ENCODE results near the gene FGFR3. TPM values are rescaled to one million over a fixed set of nuclear protein-coding genes. Genes with fewer than 3 reads are reported as not detected.

FGFR3 gene
- total and polyA plus RNA-seq, 7 donors = 0.16 to 14.0 (median 0.83) TPM

DNA sequence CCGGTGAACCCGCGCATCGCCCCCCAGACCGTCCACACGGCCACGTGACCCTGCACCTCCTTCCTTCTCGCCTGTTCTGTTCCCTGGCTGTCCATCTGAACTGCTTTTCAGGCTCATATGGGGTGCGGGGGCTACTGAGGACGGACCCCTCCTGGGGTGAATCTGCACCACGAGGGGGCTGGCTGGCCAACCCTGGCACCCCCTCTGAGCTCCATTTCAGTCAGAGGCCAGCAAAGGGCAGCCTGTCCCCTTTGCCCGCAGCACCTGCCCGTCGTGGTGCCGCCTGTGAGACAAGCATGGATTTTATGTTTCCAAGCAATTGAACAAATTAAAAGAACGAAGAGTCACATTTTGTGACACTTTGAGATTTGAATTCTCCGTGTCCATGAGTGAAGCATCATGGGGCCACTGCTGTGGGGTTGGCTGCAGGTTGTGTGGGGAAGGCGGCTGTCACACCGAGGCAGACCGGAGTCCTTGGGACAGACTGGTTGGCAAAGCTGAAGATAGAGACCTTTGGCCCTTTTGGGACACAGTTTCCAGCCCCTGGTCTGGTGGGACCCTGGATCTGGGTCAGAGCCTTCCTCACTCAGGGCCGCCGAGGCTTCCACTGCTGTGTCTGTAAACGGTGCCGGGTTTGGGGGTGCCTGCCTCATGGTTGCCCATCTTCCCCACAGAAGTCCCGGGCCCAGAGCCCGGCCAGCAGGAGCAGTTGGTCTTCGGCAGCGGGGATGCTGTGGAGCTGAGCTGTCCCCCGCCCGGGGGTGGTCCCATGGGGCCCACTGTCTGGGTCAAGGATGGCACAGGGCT, 5.7 kb downstream of the FGFR3 start:
- TF ChIP-seq POLR2AphosphoS5 (IDR thresholded peaks at IDR 0.05) (no peak), EP300 (IDR thresholded peaks at IDR 0.05) (no peak), POLR2A (IDR thresholded peaks at IDR 0.05) (no peak)
- TF ChIP-seq, protein P1, sequence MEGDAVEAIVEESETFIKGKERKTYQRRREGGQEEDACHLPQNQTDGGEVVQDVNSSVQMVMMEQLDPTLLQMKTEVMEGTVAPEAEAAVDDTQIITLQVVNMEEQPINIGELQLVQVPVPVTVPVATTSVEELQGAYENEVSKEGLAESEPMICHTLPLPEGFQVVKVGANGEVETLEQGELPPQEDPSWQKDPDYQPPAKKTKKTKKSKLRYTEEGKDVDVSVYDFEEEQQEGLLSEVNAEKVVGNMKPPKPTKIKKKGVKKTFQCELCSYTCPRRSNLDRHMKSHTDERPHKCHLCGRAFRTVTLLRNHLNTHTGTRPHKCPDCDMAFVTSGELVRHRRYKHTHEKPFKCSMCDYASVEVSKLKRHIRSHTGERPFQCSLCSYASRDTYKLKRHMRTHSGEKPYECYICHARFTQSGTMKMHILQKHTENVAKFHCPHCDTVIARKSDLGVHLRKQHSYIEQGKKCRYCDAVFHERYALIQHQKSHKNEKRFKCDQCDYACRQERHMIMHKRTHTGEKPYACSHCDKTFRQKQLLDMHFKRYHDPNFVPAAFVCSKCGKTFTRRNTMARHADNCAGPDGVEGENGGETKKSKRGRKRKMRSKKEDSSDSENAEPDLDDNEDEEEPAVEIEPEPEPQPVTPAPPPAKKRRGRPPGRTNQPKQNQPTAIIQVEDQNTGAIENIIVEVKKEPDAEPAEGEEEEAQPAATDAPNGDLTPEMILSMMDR (IDR thresholded peaks at IDR 0.05) = no peak
- Histone ChIP-seq H3K4me1 (peaks cover 0 to 21% (median 18%) of the 10 kb centered on the region in 4 donors), H3K27me3 (peaks cover 33 to 71% (median 61%) of the 10 kb centered on the region in 3 donors), H3K27ac (no peak overlapping the region), H3K36me3 (no peaks in the 10 kb centered on the region), H3K4me3 (no peak overlapping the region), H3K9me3 (no peaks in the 10 kb centered on the region)
- no peak for DNase-seq
- intact Hi-C loops (cut with DNase I) = no loop called here
- WGBS, 2 donors = 90 to 91% methylated on average over 30 of the region's 30 CpGs

DNA sequence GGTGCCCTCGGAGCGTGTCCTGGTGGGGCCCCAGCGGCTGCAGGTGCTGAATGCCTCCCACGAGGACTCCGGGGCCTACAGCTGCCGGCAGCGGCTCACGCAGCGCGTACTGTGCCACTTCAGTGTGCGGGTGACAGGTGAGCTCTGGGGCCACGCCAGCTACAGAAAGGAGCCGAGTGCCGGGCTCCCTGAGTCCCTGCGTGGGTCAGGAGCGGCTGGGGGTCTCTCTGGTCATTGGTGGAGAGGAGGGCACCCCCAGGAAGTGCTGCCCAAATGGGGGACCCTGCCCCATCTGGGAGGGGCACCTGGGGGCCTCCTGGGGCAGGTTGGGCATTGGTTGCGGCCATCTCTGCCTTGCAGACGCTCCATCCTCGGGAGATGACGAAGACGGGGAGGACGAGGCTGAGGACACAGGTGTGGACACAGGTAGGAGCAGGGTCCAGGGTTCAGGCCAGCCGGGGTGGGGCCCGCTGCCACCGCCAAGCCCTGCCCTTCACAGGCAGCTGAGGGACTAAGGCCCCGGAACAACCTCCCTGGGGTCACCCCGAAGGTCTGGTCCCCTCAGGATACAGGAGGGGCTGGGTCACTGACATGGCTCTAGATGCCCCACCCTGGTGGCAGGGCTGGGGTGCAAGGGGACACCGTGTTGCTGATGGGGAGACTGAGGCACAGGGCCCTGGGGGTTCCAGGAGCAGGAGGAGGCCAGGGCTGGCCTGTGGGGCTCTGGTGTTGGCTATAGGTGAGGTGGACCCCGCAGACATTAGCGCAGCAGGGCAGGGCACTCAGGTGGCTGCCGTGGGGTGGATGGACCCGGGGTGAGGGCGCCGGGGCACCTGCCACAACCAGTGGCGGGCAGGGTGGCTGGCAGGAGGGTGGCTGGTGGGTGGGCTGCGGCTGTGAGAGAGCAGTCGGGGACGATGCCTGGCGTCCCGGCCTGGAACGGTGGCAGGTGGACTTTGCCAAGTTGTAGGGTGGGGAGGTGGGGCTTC, 6.6 kb downstream of the FGFR3 start:
- no peak overlapping the region for H3K27ac ChIP-seq
- no peak for DNase-seq
- no peaks in the 10 kb centered on the region for H3K36me3 ChIP-seq
- intact Hi-C loops (cut with DNase I) = no loop called here
- 68 to 89% methylated on average over 41 of the region's 41 CpGs for WGBS, 2 donors
- H3K4me1 ChIP-seq = peaks cover 0 to 12% (median 9%) of the 10 kb centered on the region in 4 donors
- peaks cover 25 to 62% (median 52%) of the 10 kb centered on the region in 3 donors for H3K27me3 ChIP-seq
- no peaks in the 10 kb centered on the region for H3K9me3 ChIP-seq
- TF ChIP-seq, protein P1 (IDR thresholded peaks at IDR 0.05) = no peak
- TF ChIP-seq EP300 (IDR thresholded peaks at IDR 0.05) (no peak), POLR2A (IDR thresholded peaks at IDR 0.05) (no peak), POLR2AphosphoS5 (IDR thresholded peaks at IDR 0.05) (no peak)
- no peak overlapping the region for H3K4me3 ChIP-seq

DNA sequence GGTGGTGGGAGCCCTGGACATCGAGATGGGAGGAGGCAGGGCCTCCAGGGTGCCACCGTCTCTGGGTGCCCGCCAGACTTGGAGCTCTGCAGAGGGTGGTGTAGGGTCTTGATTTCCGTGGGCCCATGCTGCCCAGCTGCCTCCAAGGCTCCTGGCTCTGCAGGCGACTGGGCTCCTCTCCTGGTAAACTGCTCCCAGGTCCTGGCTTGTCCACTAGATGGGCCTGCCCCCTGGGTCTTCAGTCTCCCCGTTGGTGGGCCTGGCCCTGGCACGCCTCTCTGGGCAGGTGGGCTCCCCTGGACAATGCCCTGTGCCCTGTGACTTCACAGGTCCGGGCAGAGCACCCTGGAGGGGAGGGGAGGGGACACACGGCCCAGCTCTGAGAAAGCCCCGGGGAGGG, 7.7 kb downstream of the FGFR3 start:
- Histone ChIP-seq H3K27me3 (peaks cover 13 to 50% (median 41%) of the 10 kb centered on the region in 3 donors), H3K36me3 (no peaks in the 10 kb centered on the region), H3K27ac (no peak overlapping the region), H3K4me3 (no peak overlapping the region), H3K4me1 (peaks cover 0 to under 1% (median 0%) of the 10 kb centered on the region in 4 donors), H3K9me3 (no peaks in the 10 kb centered on the region)
- 85 to 87% methylated on average over 10 of the region's 10 CpGs for WGBS, 2 donors
- intact Hi-C loops (cut with DNase I) = no loop called here
- no peak for DNase-seq
- no peak for TF ChIP-seq EP300 (IDR thresholded peaks at IDR 0.05)
- no peak for TF ChIP-seq POLR2AphosphoS5 (IDR thresholded peaks at IDR 0.05)
- no peak for TF ChIP-seq POLR2A (IDR thresholded peaks at IDR 0.05)
- TF ChIP-seq, protein P1 (IDR thresholded peaks at IDR 0.05) = no peak

DNA sequence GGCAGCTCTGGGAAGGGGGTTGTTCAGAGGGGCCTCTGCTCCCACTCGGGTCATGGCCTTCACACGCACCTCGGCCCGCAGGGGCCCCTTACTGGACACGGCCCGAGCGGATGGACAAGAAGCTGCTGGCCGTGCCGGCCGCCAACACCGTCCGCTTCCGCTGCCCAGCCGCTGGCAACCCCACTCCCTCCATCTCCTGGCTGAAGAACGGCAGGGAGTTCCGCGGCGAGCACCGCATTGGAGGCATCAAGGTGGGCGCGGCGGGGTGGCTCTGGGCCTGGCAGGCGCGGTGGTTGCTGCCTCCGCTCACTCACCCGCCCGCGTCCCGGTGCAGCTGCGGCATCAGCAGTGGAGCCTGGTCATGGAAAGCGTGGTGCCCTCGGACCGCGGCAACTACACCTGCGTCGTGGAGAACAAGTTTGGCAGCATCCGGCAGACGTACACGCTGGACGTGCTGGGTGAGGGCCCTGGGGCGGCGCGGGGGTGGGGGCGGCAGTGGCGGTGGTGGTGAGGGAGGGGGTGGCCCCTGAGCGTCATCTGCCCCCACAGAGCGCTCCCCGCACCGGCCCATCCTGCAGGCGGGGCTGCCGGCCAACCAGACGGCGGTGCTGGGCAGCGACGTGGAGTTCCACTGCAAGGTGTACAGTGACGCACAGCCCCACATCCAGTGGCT, 8.3 kb downstream of the FGFR3 start:
- intact Hi-C loops (cut with DNase I) = no loop called here

More for the DNA sequence above, 8.3 kb downstream of the FGFR3 start:
- Histone ChIP-seq H3K4me1 (no peaks in the 10 kb centered on the region), H3K27ac (no peak overlapping the region), H3K9me3 (no peaks in the 10 kb centered on the region), H3K4me3 (no peak overlapping the region), H3K27me3 (peaks cover 7 to 44% (median 34%) of the 10 kb centered on the region in 3 donors), H3K36me3 (no peaks in the 10 kb centered on the region)
- 95 to 97% methylated on average over 56 of the region's 56 CpGs for WGBS, 2 donors
- TF ChIP-seq, protein P1 (IDR thresholded peaks at IDR 0.05) = no peak
- TF ChIP-seq POLR2AphosphoS5 (IDR thresholded peaks at IDR 0.05) (no peak), EP300 (IDR thresholded peaks at IDR 0.05) (no peak), POLR2A (IDR thresholded peaks at IDR 0.05) (no peak)
- no peak for DNase-seq
